Endothelial cell of umbilical vein (primary cell): ENCODE results near the gene CAMK2N2. TPM values are rescaled to one million over a fixed set of nuclear protein-coding genes. Genes with fewer than 3 reads are reported as not detected.

Source experiments
- BruUV-seq: library from RNA; stranded (reverse); fragments of 400-500 nt; replicated peaks from 2 replicates; lab custom pipeline; 2021; lab: Mats Ljungman, UMichigan
- CTCF ChIA-PET: fragments of 300-600, 350-600 bp; sonication (Branson Sonifier 250); formaldehyde crosslinking; loops from one replicate; lab custom pipeline; 2021; ENCODE audit warnings: antibody characterized with exemption, inconsistent platforms; lab: Charles Lee
- POLR2A ChIA-PET: fragments of 300-600, 350-600 bp; sonication (Branson Sonifier 250); formaldehyde crosslinking; loops from one replicate; lab custom pipeline; 2021; ENCODE audit warnings: antibody characterized with exemption, inconsistent platforms; lab: Charles Lee
- DNase-seq: peaks from one replicate; pipeline ENCODE4 v3.0.0-alpha.2; 2011; ENCODE audit warnings: low read depth, low spot score
- FAIRE-seq: peaks from 2 replicates; lab custom pipeline; 2011; peaks lifted over from hg19 to GRCh38; lab: Jason Lieb, UNC
- H2AFZ ChIP-seq: 2 replicates; pipeline ENCODE4 v1.6.0; 2012; ENCODE audit warnings: low read depth, low read length, control low read depth, inconsistent platforms
- H3K27ac ChIP-seq: 2 replicates; pipeline ENCODE4 v1.5.1; 2011; ENCODE audit warnings: low read depth, mild to moderate bottlenecking, control low read depth, low read length, moderate library complexity; ENCODE audit not compliant: insufficient read depth
- H3K27me3 ChIP-seq, 2 experiments: 2 replicates each; pipeline versions ENCODE4 v1.6.0 to v1.6.1; 2011; ENCODE audit warnings: low read length in 2 of 2, mixed read lengths in 1 of 2; ENCODE audit not compliant: control insufficient read depth in 2 of 2, insufficient read depth in 2 of 2
- H3K36me3 ChIP-seq, 2 experiments: 2 replicates in 1 of 2; 3 replicates in 1 of 2; pipeline ENCODE4 v1.5.1; 2011; ENCODE audit warnings: low read length in 2 of 2, mild to moderate bottlenecking in 1 of 2, moderate library complexity in 1 of 2; ENCODE audit not compliant: control insufficient read depth in 2 of 2, insufficient read depth in 2 of 2; ENCODE audit errors: extremely low read depth in 1 of 2
- H3K4me1 ChIP-seq: 3 replicates; pipeline ENCODE4 v1.5.1; 2011; ENCODE audit warnings: mild to moderate bottlenecking, low read length; ENCODE audit not compliant: control insufficient read depth, insufficient read depth; ENCODE audit errors: extremely low read depth
- H3K4me2 ChIP-seq: 2 replicates; pipeline ENCODE4 v1.6.1; 2011; ENCODE audit warnings: low read length, control low read depth, mixed read lengths; ENCODE audit not compliant: insufficient read depth
- H3K4me3 ChIP-seq, 3 experiments: fragments of 200-600 bp in 1 of 3; sonication (generic), shearing (Covaris generic) in 1 of 3; replicated peaks in 1 of 3; 2 replicates each; pipeline ENCODE4 v1.5.1; 2011 to 2016; ENCODE audit warnings: control low read depth in 3 of 3, low read length in 3 of 3, mild to moderate bottlenecking in 2 of 3, inconsistent platforms in 1 of 3, low read depth in 1 of 3, moderate library complexity in 1 of 3; ENCODE audit not compliant: insufficient read depth in 1 of 3
- H3K79me2 ChIP-seq: 2 replicates; pipeline ENCODE4 v1.6.0; 2012; ENCODE audit warnings: low read length, inconsistent platforms; ENCODE audit not compliant: control insufficient read depth, insufficient read depth
- H3K9ac ChIP-seq: replicated peaks from 2 replicates; pipeline ENCODE3; 2011; ENCODE audit warnings: low read length, control low read depth; ENCODE audit not compliant: insufficient read depth; ENCODE audit errors: extremely low read depth
- H3K9me1 ChIP-seq: replicated peaks from 3 replicates; pipeline ENCODE4 v1.6.0; 2011; ENCODE audit warnings: mild to moderate bottlenecking, low read length; ENCODE audit not compliant: control insufficient read depth, insufficient read depth; ENCODE audit errors: extremely low read depth
- H3K9me3 ChIP-seq: replicated peaks from 2 replicates; pipeline ENCODE4 v1.5.1; 2012; ENCODE audit warnings: low read length, inconsistent platforms; ENCODE audit not compliant: control insufficient read depth, insufficient read depth
- H4K20me1 ChIP-seq: replicated peaks from 2 replicates; pipeline ENCODE3; 2011; ENCODE audit warnings: mild to moderate bottlenecking, low read length; ENCODE audit not compliant: control insufficient read depth, insufficient read depth; ENCODE audit errors: extremely low read depth
- EZH2 ChIP-seq: IDR thresholded peaks from 2 replicates; pipeline ENCODE4 v1.6.1; 2012; ENCODE audit warnings: borderline replicate concordance, low read depth, mild to moderate bottlenecking, moderate library complexity, low read length, inconsistent platforms; ENCODE audit not compliant: severe bottlenecking
- FOS ChIP-seq: IDR thresholded peaks from 2 replicates; pipeline ENCODE4 v1.6.1; 2011; ENCODE audit warnings: mild to moderate bottlenecking, low read length, moderate library complexity, borderline replicate concordance; ENCODE audit not compliant: insufficient read depth
- GATA2 ChIP-seq: IDR thresholded peaks from 2 replicates; pipeline ENCODE4 v1.7.0; 2011; ENCODE audit warnings: low read depth, mild to moderate bottlenecking, moderate library complexity, mixed read lengths, low read length; ENCODE audit not compliant: insufficient read length, insufficient read depth
- JUN ChIP-seq: IDR thresholded peaks from 2 replicates; pipeline ENCODE4 v1.6.1; 2011; ENCODE audit warnings: borderline replicate concordance, low read depth; ENCODE audit not compliant: insufficient read length, insufficient read depth
- MYC ChIP-seq: IDR thresholded peaks from one replicate; pipeline ENCODE4 v1.6.1; 2011; ENCODE audit warnings: mild to moderate bottlenecking, low read depth, low read length
- POLR2A ChIP-seq: IDR thresholded peaks from 2 replicates; pipeline ENCODE4 v1.6.1; 2012; ENCODE audit warnings: low read depth, mild to moderate bottlenecking, control low read depth, low read length
- POLR2AphosphoS5 ChIP-seq: IDR thresholded peaks from 2 replicates; pipeline ENCODE4 v1.6.1; 2012; ENCODE audit warnings: low read depth, mild to moderate bottlenecking, control low read depth, low read length, moderate library complexity; ENCODE audit not compliant: insufficient read depth
- dilution Hi-C: fragments of 300-500 bp; cut with MboI; formaldehyde crosslinking; loops from one replicate; pipeline ENCODE4 v1.15.0; 2019; ENCODE audit warnings: low sequenced_read_pairs; ENCODE audit not compliant: extremely low pct_ligation_motif_present
- intact Hi-C: fragments of 100-400 bp; cut with micrococcal nuclease; formaldehyde crosslinking; loops from one replicate; pipeline ENCODE4 v1.10.0; 2022
- polyA plus RNA-seq, 4 experiments: library from polyadenylated mRNA; depleted of rRNA in 3 of 4; stranded (reverse) in 3 of 4; unstranded in 1 of 4; fragments of >200 nt; gene quantifications; 2 replicates each; pipeline versions ENCODE4 v1.2.1 to v1.2.3, GENCODE V29; 2011 to 2012; ENCODE audit warnings: missing spikeins in 1 of 4
- total RNA-seq: library from RNA; stranded (reverse); gene quantifications from 2 replicates; pipeline ENCODE4 v1.2.3, GENCODE V29; 2021
- TF ChIP-seq, protein P1 (sequence below), 2 donors: IDR thresholded peaks; 1 replicate in 1 of 2; 2 replicates in 1 of 2; pipeline ENCODE4 v1.5.1; 2011; ENCODE audit warnings: low read length in 2 of 2, mild to moderate bottlenecking in 2 of 2, moderate library complexity in 2 of 2, control low read depth in 1 of 2, inconsistent platforms in 1 of 2, low read depth in 1 of 2; ENCODE audit not compliant: insufficient read depth in 1 of 2; ENCODE audit errors: extremely low read depth in 1 of 2
- TF ChIP-seq, protein P2 (sequence below): IDR thresholded peaks from 2 replicates; pipeline ENCODE4 v1.6.1; 2011; ENCODE audit not compliant: insufficient read depth, insufficient read length

The CAMK2N2 gene
- total and polyA plus RNA-seq, 2 donors (not counting 3 experiments of a cell fraction or from before 2014, with no cell fraction given): 0.11 TPM; not detected in 1

GRCh38 chr3:184259396-184259877, 1.9 kb downstream of the CAMK2N2 start:
- intact Hi-C loops (no loop called here), dilution Hi-C loops (no loop called here)
- no peak overlapping the region for H3K9ac ChIP-seq
- no peak overlapping the region for H3K4me2 ChIP-seq
- H3K9me3 ChIP-seq: no peaks in the 10 kb centered on the region
- no peak overlapping the region for H3K27ac ChIP-seq
- no peak for FAIRE-seq
- H2AFZ ChIP-seq: no peak overlapping the region
- no peak overlapping the region for H3K4me3 ChIP-seq
- no peaks in the 10 kb centered on the region for H3K9me1 ChIP-seq
- DNase-seq: no peak
- H3K27me3 ChIP-seq: peaks cover 26 to 36% of the 10 kb centered on the region in 2 experiments
- no peaks in the 10 kb centered on the region for H3K79me2 ChIP-seq
- ChIA-PET POLR2A (no interaction called here), CTCF (interaction anchor here (0.7 to 3.4 kb wide), 6 partner anchors 10 to 124 kb away, joined by 3 to 16 read pairs (median 4); partner anchors contain the start of genes EEF1AKMT4 and EIF2B5)
- H4K20me1 ChIP-seq: no peaks in the 10 kb centered on the region
- BruUV-seq: no TSS peak
- no peak for TF ChIP-seq EZH2
- no peak for TF ChIP-seq MYC
- TF ChIP-seq, protein P1, sequence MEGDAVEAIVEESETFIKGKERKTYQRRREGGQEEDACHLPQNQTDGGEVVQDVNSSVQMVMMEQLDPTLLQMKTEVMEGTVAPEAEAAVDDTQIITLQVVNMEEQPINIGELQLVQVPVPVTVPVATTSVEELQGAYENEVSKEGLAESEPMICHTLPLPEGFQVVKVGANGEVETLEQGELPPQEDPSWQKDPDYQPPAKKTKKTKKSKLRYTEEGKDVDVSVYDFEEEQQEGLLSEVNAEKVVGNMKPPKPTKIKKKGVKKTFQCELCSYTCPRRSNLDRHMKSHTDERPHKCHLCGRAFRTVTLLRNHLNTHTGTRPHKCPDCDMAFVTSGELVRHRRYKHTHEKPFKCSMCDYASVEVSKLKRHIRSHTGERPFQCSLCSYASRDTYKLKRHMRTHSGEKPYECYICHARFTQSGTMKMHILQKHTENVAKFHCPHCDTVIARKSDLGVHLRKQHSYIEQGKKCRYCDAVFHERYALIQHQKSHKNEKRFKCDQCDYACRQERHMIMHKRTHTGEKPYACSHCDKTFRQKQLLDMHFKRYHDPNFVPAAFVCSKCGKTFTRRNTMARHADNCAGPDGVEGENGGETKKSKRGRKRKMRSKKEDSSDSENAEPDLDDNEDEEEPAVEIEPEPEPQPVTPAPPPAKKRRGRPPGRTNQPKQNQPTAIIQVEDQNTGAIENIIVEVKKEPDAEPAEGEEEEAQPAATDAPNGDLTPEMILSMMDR (IDR thresholded peaks at IDR 0.05; ENCODE audit: extremely low read depth in 1 of 2, insufficient read depth in 1 of 2, low read depth in 1 of 2, low read length in 2 of 2): no peak
- no peak for TF ChIP-seq FOS
- TF ChIP-seq GATA2: no peak
- no peak for TF ChIP-seq POLR2A
- no peak for TF ChIP-seq JUN
- TF ChIP-seq POLR2AphosphoS5: no peak
- TF ChIP-seq, protein P2, sequence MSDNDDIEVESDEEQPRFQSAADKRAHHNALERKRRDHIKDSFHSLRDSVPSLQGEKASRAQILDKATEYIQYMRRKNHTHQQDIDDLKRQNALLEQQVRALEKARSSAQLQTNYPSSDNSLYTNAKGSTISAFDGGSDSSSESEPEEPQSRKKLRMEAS: no peak
- no peaks in the 10 kb centered on the region for H3K36me3 ChIP-seq
- H3K4me1 ChIP-seq: peaks cover 13% of the 10 kb centered on the region
